ENCODE data around the gene CAMK4. TPM values are rescaled to one million over a fixed set of nuclear protein-coding genes. Genes with fewer than 3 reads are reported as not detected.
"Not testable (repeated sequence)": the region's sequence is repeated elsewhere in the genome, so short reads cannot be mapped to it uniquely, and the experiment has no call there.

The CAMK4 gene
- total RNA-seq, 2 donors from 2014 or later = 6.7 to 14.0 TPM

- no peaks in the 10 kb centered on the region for H3K4me1 ChIP-seq (replicated peaks)
- H3K4me3 ChIP-seq = no peak overlapping the region
- no peaks in the 10 kb centered on the region for H3K27me3 ChIP-seq (replicated peaks; ENCODE audit: insufficient read depth)
- no peaks in the 10 kb centered on the region for H3K36me3 ChIP-seq
- intact Hi-C loops (cut with DNase I) = no loop called here
- WGBS = 65% methylated on average over 3 of the region's 3 CpGs
- DNase-seq (ENCODE audit: low spot score) = no peak
- no peak for TF ChIP-seq POLR2A (IDR thresholded peaks at IDR 0.05)
- no peak for TF ChIP-seq POLR2AphosphoS5 (IDR thresholded peaks at IDR 0.05)
- TF ChIP-seq, protein P1, sequence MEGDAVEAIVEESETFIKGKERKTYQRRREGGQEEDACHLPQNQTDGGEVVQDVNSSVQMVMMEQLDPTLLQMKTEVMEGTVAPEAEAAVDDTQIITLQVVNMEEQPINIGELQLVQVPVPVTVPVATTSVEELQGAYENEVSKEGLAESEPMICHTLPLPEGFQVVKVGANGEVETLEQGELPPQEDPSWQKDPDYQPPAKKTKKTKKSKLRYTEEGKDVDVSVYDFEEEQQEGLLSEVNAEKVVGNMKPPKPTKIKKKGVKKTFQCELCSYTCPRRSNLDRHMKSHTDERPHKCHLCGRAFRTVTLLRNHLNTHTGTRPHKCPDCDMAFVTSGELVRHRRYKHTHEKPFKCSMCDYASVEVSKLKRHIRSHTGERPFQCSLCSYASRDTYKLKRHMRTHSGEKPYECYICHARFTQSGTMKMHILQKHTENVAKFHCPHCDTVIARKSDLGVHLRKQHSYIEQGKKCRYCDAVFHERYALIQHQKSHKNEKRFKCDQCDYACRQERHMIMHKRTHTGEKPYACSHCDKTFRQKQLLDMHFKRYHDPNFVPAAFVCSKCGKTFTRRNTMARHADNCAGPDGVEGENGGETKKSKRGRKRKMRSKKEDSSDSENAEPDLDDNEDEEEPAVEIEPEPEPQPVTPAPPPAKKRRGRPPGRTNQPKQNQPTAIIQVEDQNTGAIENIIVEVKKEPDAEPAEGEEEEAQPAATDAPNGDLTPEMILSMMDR (IDR thresholded peaks at IDR 0.05) = no peak
- no peak overlapping the region for H3K27ac ChIP-seq
- H3K9me3 ChIP-seq = no peaks in the 10 kb centered on the region
Observed at GRCh38 chr5:111254613-111255012, 30.4 kb downstream of the CAMK4 start.

GRCh38 chr5:111255169-111255568 is 31.0 kb downstream of the CAMK4 start:
- Histone ChIP-seq H3K36me3 (no peaks in the 10 kb centered on the region), H3K4me1 (replicated peaks) (no peaks in the 10 kb centered on the region), H3K27ac (no peak overlapping the region), H3K4me3 (no peak overlapping the region), H3K9me3 (no peaks in the 10 kb centered on the region), H3K27me3 (replicated peaks; ENCODE audit: insufficient read depth) (no peaks in the 10 kb centered on the region)
- 37% methylated on average over 1 of the region's 1 CpG for WGBS
- intact Hi-C loops (cut with DNase I) = no loop called here
- TF ChIP-seq, protein P1 (IDR thresholded peaks at IDR 0.05) = no peak
- TF ChIP-seq POLR2AphosphoS5 (IDR thresholded peaks at IDR 0.05) (no peak), POLR2A (IDR thresholded peaks at IDR 0.05) (no peak)
- no peak for DNase-seq (ENCODE audit: low spot score)

- Histone ChIP-seq H3K9me3 (no peaks in the 10 kb centered on the region), H3K27me3 (replicated peaks; ENCODE audit: insufficient read depth) (no peaks in the 10 kb centered on the region), H3K4me1 (replicated peaks) (no peaks in the 10 kb centered on the region), H3K4me3 (no peak overlapping the region), H3K27ac (no peak overlapping the region), H3K36me3 (no peaks in the 10 kb centered on the region)
- no peak for DNase-seq (ENCODE audit: low spot score)
- WGBS = 86% methylated on average over 1 of the region's 1 CpG
- intact Hi-C loops (cut with DNase I) = no loop called here
- TF ChIP-seq POLR2AphosphoS5 (IDR thresholded peaks at IDR 0.05) (no peak), POLR2A (IDR thresholded peaks at IDR 0.05) (no peak)
- TF ChIP-seq, protein P1 (IDR thresholded peaks at IDR 0.05) = no peak
Observed at GRCh38 chr5:111256128-111256527, 31.9 kb downstream of the CAMK4 start.

GRCh38 chr5:111257610-111258009 is 33.4 kb downstream of the CAMK4 start:
- H3K9me3 ChIP-seq; intact Hi-C loops (cut with DNase I); H3K36me3 ChIP-seq; H3K4me1 ChIP-seq (replicated peaks); H3K27me3 ChIP-seq (replicated peaks; ENCODE audit: insufficient read depth); DNase-seq (ENCODE audit: low spot score); H3K4me3 ChIP-seq; H3K27ac ChIP-seq: not testable (repeated sequence)
- WGBS = 90% methylated on average over 4 of the region's 4 CpGs

GRCh38 chr5:111259636-111260035 is 35.5 kb downstream of the CAMK4 start:
- Histone ChIP-seq H3K9me3 (no peaks in the 10 kb centered on the region), H3K27ac (no peak overlapping the region), H3K4me1 (replicated peaks) (no peaks in the 10 kb centered on the region), H3K4me3 (no peak overlapping the region), H3K36me3 (no peaks in the 10 kb centered on the region), H3K27me3 (replicated peaks; ENCODE audit: insufficient read depth) (no peaks in the 10 kb centered on the region)
- 76% methylated on average over 3 of the region's 3 CpGs for WGBS
- intact Hi-C loops (cut with DNase I) = no loop called here
- TF ChIP-seq, protein P1 (IDR thresholded peaks at IDR 0.05) = no peak
- TF ChIP-seq POLR2A (IDR thresholded peaks at IDR 0.05) = no peak
- no peak for TF ChIP-seq POLR2AphosphoS5 (IDR thresholded peaks at IDR 0.05)
- no peak for DNase-seq (ENCODE audit: low spot score)

Measured in prostate gland (tissue), 2 donors.